Muscle of arm (tissue), 12 donors: ENCODE data around the gene PDZD2. TPM values are rescaled to one million over a fixed set of nuclear protein-coding genes. Genes with fewer than 3 reads are reported as not detected.
"Not testable (repeated sequence)": the region's sequence is repeated elsewhere in the genome, so short reads cannot be mapped to it uniquely, and the experiment has no call there.

Experiments
- DNase-seq: peaks from one replicate; pipeline ENCODE4 v3.0.0-alpha.2; 2013
- polyA plus RNA-seq, 12 donors: library from polyadenylated mRNA; unstranded; fragments of 120-200 nt; gene quantifications; one replicate each; pipeline ENCODE4 v1.2.1, GENCODE V29; 2013; ENCODE audit not compliant: insufficient read length in 12 of 12

Gene PDZD2
- polyA plus RNA-seq, 12 donors, result 5.0 to 28.2 (median 8.6) TPM; not detected in 1

DNA sequence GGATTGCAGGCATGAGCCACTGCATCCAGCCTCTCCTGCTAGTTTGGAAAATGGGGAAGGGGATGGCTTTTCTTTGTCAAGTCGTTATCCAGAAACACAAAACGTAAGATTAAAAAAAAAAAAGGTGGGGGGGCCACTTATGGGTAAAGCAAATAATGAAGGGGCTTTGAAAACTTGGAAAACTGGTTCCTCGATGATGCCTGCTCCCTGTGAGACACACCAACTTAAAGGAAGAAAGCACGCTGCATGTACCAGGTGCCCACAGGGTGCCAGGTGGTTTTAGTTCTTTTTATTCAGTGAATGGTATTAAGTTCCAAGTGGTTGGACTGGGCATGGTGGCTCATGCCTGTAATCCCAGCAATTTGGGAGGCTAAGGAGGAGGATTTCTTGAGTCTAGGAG, 365.1 kb downstream of the PDZD2 start:
- no peak for DNase-seq

DNA sequence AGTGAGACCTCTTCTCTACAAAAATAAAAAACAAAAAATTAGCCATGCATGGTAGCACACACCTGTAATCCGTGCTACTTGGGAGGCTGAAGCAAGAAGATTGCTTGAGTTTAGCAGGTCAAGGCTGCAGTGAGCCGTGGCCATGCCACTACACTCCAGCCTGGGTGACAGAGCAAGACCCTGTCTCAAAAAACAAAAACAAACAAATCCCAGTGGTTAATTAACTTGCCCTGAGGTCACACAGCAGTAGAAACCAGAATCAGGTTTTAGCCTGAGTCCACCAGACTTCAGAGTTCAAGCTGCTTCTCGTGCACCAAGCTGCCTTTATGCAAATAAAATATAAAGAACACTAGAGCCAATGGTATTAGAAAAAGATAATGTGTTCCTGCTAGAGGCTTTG, 365.5 kb downstream of the PDZD2 start:
- DNase-seq, result no peak

DNA sequence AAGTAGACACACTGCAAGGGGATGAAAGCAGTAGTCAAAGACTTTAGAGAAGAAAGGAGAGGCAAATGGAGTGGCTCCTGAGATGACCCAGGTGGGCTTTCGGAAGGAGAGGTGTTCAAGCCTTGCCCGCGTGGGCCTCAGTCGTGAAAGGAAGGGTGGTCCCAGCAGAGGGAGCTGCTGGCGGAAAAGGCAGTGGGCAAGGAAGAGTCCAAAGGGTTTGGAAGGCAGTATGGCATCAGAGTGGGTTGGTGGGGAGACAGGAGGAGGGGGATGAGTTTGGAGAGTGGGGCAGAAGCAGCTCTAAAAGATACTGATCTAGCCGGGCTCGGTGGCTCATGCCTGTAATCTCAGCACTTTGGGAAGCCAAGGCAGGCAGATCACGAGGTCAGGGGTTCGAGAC, 369.8 kb downstream of the PDZD2 start:
- DNase-seq, result no peak

DNA sequence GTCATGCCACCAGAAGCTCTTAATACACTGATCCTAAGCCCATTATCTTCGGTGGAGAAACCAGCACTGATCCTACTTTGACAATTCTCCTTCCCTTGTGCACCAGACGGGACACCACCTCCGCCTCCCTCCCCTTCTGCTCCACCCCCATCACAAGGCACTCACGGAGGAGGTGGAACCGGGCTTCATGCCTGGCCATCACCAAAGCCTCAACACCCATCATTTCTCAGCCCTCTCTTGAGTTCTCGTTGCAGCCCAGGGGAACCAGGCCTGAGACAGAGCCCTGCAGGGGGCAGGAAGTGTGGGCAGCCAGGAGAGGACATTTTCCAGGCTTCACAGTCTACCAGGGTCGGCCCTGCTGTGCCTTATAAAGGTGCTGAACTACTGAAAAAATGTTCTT, 374.7 kb downstream of the PDZD2 start:
- DNase-seq, result no peak

DNA sequence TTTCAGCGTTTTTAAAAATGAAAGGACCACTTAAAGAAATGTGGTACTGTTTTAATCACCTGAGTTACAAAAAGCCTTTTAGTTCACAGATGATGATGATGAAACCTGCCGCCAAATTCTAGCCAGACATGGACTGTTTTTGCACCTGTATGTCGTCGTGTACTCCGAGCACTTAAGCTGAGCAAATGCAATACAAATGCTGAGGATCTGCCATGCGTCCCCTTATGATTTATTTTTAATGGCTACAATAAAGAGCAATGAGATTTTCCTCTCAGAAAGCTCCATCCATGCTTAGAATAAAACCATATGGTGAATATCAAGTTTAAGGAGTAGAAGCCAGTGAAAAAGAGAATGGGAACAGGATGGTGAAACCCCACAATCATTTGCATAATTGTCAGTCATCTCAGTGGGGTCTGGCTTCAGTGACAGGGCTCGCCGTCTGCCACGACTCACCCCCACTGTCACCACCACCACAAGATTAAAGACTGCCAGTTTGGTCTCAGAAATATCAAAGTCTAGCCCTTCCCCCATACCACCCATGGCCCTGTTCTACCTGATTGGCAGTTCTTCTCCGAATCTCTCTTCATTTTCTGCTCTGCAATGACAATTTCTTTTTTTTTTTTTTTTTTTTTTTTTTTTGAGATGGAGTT, 375.3 kb downstream of the PDZD2 start:
- DNase-seq, result no peak

DNA sequence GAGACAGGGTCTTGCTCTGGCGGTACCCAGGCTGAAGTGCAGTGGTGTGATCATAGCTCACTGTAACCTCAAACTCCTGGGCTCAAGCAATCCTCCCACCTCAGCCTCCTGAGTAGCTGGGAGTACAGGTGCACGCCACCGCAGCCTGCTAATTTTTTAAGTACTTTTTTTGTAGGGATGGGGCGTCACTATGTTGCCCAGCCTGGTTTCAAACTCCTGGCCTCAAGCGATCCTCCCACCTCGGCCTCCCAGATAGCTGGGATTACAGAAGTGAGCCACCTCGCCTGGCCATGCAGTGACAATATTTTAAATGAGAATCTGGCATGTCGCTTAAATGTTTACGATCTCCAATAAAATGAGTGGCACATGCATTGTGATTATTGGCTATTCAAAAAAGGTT, 376.3 kb downstream of the PDZD2 start:
- not testable (repeated sequence) for DNase-seq

DNA sequence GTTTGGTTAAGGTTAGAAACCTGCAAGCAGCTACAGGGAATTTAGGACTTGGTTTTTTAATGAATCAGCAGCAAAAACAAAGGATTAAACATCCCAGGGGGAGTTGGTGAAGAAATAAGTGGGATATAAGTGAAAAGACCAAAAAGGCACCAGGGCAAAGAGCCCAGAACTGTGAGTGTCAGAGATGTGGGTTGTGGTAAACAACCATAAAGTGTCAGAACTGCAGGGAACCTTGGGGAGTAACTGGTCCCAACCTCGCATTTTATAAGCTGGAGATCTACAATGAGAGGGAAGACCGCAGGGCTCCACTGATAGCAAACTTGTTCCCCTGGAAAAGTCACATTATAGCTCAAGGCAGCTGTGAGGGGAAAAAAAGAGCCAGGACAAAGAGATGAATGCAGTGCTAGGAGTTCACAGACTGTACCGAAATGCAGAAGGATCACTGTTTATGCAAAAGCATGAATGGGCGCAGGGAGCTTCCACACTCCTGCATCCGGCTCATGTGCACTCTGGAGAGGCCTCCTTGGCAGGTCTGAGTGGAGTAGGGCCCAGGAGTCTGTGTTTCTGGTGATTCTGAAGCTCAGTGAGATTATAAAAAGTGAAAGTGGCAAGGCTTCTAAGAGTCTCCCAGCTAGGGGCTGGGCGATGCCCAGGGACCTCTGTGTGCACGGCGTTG, 378.9 kb downstream of the PDZD2 start:
- peak; percentile 33 for DNase-seq

DNA sequence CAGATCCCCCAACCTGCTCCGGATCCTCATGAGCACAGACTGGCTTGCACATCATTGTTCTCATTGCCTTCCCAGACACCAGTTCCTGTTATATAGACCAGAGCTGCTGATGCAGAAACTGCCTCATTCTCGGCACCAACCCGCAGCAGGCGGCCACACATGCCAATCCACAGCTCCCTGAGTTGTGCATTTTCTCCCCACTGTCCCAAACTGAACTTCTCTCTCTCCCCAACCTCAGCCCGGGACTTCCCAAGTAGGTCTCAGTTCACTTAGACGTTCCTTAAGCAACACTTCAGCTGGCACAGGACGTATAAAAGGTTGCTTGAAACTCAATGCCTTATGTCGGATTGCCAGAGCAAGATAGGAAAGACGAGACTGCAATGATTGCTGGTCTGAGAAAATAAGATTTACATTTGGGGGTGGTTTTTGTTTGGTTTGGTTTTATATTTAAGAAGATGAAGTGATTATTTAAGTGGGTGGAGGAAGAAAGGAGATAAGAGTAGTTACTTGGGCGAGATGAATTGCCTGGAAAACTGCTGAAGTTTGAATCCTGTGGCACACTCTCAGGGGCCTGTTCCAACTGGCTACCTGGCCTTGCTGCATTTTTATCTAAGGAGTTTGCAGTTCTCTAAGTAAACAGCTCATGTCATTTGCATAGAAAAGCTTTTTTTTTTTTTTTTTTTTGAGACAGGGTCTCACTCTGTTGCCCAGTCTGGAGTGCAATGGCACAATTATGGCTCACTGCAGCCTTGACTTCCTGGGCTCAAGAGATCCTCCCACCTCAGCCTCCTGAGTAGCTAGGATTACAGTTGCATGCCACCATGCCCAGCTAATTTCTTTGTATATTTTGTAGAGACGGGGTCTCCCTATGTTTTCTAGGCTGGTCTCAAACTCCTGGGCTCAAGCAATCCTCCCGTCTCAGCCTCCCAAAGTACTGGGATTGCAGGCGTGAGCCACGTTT, 379.8 kb downstream of the PDZD2 start:
- DNase-seq, result no peak

DNA sequence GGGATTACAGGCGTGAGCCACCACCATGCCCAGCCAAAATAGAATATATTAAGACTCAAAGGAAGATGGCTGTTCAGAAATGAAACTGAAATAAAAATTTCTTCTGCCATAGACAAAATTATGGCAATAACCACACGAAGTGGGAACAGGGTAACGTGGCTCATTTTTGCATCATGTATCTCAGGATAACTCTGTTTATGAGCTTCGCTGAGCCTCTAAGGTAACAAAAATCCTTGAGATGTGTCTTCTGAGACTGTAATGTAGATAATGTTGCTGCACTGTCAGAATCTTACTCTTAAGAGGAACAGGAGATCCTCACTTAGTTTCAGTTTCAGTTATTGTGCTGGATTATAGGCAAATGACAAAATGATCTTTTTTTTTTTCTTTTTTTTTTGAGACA, 381.3 kb downstream of the PDZD2 start:
- no peak for DNase-seq

DNA sequence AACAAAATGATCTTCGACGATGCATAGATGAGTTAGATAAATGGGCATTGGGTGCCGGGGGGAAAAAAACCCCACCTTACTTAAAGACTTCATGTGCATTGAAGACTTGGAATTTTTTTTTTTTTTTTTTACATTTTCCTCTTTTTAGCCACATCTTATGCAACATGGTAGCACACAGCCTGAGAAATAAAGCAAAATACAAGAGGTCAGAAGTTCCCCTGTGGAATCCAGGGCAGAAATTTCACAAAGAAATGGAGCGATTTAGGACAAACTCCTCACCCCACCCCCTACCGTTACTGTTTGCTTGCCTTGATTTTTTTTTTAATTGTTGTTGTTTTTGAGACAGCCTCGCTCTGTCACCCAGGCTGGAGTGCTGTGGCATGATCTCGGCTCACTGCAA, 382.0 kb downstream of the PDZD2 start:
- DNase-seq, result no peak

DNA sequence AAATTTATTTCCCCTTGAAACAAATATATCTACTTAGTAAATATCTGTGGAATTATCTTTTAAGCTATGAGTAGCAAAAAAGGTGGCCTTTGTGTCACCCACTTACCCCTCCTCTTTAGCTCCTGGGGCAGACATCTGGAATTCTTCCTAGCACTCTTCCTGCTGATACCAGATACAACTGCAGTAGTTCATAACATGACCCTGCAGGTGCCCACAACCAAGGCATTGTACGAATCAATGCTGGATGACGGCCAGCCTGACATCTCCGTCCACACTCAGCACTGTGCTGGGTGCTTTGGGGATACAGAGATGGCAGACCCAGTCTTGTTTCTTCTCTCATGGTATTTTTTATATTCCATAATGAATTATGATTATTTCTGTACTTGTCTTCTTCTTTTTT, 382.8 kb downstream of the PDZD2 start:
- DNase-seq, result no peak

DNA sequence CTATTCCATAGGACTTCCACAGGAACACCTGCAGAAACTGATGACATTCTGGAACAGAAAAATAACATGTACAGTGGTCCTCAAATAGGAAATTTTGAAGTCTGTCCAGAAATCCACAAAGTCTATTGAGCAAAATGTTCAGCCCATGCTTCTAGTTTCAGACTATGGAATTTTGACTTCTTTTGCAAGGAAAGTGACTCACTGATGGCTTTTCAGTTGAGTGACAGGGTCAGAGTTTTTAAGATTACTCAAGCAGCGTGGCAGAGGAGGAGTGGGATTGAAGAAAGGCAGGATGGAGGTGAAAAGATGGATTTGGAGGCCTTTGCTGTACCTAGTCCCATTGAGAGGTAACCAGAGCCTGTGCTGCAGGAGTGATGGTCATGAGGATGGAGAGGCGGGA, 383.7 kb downstream of the PDZD2 start:
- DNase-seq, result no peak

DNA sequence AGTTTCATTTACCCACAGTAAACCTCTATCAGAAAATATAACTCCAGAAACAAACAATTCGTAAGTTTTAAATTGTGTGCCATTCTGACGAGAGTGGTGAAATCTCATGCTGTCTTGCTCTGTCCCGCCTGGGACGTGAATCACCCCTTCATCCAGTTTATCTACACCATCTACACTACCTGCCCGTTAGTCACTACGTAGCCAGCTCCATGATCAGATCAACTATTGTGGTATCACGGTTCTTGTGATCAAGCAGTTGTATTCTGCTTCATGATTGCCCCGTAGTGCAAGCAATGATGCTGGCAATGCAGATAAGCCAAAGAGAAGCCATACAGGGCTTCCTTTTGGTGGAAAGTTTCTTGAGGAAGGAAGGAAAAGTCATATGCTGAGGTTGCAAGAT, 384.9 kb downstream of the PDZD2 start:
- no peak for DNase-seq

DNA sequence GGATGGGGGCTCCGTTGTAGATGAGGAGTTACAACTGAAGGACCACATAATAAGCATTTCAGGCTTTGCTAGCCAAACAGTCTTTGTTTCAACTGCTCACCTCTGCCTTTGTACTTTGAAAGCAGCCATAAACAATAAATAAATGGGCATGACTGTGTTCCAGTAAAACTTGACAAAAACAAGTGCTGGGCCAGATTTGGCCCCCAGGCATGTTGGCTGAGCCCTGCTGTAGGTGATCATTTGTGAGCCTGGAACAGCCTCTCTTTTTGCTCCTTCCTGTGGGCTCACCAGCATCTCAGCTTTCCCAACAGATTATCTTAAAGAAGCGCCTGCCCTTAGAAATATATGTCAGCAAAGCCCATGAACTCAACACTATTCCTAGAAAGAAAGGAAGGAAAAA, 385.8 kb downstream of the PDZD2 start:
- DNase-seq, result no peak

DNA sequence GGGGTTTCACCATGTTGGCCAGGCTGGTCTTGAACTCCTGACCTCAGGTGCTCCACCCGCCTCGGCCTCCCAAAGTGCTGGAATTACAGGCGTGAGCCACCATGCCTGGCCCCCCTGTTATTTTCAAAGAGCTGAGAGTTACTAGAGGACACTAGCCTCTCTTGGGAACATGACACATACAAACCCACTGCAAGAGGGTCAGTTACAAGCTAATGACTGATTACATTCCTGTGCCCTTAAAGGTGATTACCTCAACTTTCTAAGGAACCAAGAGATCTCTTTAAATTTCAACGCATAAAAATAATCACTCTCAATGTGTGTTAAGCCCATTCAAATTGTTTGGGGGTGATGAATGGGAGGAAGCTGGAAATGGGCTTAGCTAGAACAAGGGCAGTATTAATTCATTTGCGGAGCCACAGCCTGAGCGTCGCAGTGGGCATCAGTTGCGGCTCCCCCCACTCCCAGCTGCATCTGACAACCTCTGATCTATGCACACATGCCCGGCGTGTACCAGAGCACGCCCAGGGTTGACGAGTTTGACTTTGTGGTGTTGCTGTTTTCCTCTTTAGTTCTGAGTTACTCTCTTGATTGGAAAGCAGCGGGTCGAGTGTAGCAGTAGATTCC, 388.3 kb downstream of the PDZD2 start:
- no peak for DNase-seq

DNA sequence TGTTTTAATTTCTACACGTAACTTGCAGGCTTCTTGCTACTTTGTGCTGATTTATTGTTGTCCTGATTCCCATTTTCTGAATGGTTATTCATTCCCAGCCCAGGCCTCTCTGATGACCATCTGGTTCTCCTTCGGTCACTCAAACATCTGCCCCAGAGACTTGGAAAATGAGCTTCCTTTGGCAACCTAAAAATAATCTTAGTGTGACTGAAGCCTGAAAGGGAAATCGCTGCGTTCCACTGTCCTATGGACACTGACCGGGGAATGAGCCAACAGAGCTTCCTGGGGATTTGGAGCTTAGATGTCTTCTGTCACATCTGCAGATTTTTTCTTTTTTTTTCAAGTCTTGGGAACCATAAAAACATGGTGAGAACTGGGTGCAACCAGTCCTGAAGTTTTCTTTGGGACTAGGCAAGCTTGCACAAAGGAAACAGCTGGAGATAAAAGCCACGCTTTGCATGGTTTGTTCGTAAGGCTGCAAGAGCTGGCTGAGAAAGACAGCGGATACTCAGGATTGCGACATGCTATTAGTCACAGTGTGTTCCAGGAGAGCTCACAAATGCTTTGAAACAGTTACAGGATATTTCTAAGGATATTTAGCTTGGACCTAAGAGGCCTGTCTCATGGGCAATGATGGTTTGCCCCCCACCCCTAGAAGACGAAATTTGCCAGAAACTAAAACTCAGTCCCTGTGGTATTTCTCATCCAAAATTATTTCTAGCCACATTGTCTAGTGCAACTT, 389.0 kb downstream of the PDZD2 start:
- DNase-seq, result peak; percentile 90

DNA sequence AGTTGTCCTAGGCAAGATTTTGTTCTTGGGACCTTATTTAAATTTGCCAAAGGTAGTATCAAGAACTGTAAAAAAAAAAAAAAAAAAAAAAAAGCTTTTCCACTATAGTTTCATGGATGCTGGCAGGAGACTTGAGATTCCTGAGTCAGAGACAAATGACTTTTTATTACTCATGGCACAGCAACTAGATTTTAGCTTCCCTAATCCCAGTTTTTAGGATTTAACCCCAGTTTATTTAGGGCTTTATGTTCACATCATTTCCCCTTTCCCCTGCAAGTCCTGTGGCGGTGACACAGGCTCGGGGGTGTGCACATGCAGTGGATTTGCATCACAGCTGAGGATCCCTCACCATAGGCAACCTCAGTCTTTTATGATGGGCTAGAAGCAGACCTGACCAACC, 390.3 kb downstream of the PDZD2 start:
- DNase-seq, result no peak

DNA sequence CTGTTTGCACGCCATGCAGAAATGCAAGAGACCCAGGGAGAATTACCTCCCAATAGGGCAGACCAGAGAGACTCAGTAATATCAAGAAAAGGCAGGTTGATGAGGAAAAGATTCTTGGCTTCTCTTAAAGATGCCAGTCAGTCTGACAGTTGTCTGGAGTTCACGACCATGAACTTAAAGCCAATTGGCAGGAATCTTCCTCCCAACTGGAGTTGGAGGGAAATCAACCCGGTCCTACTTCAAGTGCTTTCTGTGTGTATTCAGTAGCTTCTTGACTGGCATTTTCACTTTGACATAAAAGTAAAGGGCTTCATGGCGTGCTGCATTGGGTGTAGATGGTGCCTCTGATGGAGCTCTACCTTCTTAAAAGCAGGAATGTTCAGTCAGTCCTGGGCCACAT, 390.9 kb downstream of the PDZD2 start:
- no peak for DNase-seq

DNA sequence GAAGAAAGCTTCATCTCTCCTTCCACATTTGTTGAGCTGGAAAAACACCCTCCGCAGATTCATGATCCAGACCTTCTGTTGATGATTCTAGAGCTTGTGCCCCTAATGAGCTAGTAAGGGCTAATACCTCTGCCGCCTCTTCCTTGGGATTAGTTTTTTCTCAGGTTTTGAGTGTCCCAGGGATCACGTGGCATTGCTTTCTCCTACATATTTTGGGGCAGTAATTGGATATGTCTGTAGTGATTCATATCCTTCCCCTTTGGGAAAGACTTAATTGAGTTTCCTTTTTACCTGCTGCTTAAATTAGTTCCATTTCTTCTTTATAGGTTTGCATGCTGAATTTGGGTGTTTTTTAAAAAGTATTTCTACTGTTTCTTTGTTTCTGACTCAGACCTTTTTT, 391.3 kb downstream of the PDZD2 start:
- DNase-seq, result no peak

DNA sequence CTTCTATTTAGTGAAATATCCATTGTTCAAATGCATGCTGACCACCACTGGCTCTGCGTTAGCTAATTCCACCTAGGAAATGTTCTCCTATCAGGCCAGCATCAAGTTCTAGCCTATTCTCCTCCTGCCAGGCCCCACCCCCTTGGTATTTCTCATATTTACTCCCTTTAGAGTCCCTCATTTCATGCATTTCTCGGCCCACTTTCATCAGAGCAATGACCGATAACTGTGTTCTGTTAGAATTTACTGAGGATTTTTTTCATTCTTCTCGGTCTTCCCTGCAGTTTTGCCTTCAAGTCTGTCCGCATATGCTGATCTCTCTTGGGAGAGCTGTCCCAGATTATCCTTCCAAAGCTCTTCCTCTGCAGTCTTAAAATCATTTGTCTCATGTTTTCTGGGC, 391.8 kb downstream of the PDZD2 start:
- no peak for DNase-seq

DNA sequence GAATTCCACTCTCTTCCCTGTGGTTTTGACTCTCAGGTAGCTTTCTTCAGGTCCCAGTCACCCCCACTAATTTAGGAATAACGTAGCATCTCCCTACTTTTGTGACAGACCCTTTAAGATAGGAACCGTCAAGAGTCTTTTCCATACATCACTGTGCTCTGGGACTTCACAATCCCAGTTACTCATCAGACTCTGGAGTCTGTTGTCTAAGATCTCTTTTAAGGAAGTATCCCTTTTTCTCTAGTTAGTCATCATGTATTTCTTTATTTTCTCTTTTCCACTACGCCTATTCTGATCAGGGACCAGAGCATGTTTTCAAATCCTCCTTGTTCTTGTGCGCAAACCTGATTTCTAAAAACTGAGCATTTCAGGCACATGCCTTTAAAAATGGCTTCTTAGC, 392.2 kb downstream of the PDZD2 start:
- no peak for DNase-seq

DNA sequence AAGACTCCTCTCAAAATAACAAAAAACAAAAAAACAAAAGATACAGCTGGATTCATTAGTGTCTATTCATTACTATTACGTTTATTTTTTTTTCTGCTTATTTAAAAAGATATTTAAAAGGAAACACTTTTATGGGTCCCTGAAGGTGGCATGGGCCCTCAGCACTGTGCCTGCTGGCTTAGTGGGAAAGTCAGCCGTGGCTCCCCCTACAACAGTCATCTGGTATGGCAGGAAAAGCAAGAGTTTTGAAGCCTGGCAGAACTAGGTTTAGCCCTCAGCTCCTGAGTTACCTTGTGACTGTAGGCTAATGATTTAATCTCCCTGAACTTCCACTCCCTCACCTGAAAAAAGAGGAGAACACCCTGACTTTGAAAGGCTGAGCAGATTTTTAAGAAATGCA, 399.6 kb downstream of the PDZD2 start:
- DNase-seq, result no peak
